ENCODE measurements around the gene SGCD.

DNA sequence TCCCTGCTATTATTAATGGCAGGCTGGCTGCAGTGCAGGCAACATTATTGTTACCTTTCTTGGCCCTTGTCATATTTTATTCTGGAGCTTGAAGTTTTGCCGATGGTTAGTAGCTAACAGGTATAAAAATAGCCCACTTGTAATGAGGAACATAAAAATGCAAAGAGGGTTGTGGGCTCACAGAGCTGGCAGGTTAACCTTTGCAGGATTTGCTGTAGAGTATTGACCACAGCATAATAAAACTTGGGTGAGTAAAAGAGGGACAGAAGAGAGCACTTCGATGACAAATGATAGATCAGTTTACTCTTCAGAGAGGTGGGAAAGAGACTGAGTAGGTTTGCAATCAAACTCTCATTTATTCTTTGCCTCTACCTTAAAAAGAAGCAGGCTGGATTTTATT, 49.7 kb upstream of the SGCD start:
- TF ChIP-seq EP300 (IDR thresholded peaks at IDR 0.05) (no peak), POLR2A (IDR thresholded peaks at IDR 0.05) (no peak)
- TF ChIP-seq, protein P1, sequence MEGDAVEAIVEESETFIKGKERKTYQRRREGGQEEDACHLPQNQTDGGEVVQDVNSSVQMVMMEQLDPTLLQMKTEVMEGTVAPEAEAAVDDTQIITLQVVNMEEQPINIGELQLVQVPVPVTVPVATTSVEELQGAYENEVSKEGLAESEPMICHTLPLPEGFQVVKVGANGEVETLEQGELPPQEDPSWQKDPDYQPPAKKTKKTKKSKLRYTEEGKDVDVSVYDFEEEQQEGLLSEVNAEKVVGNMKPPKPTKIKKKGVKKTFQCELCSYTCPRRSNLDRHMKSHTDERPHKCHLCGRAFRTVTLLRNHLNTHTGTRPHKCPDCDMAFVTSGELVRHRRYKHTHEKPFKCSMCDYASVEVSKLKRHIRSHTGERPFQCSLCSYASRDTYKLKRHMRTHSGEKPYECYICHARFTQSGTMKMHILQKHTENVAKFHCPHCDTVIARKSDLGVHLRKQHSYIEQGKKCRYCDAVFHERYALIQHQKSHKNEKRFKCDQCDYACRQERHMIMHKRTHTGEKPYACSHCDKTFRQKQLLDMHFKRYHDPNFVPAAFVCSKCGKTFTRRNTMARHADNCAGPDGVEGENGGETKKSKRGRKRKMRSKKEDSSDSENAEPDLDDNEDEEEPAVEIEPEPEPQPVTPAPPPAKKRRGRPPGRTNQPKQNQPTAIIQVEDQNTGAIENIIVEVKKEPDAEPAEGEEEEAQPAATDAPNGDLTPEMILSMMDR (IDR thresholded peaks at IDR 0.05), result no peak
